ENCODE data around the gene DHRS7.

DHRS7 gene

DNA sequence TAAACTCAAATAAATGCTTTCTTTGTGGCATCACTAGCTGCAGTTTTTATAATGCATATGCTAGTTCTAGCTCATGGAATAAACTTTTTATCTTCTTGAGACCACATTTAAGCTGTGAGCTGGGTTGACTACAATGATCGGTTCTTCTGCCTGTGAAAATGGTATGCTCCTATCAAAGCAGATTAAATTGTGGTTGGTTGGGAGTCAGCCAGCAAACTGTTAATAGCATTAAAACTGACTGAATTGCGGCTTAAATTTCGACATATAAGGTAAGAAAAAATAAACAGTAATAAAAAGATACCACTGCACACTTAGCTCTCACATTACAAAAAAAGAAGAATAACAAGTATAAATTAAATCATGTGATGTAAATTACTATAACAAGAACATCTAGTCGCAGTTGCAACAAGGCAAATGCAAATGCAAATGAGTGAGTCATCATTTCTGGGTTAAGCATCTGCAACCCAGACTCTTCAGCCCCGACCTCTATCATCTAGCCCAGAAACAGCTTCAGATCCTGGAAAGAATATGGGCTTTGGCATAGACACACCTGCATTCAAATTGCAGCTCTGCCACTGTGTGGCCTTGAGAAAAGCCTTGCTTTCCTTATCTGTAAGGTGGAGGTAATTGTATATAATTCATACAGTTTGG, 19.8 kb upstream of the DHRS7 start:
- no peak for DNase-seq (ENCODE audit: low read depth)

DNA sequence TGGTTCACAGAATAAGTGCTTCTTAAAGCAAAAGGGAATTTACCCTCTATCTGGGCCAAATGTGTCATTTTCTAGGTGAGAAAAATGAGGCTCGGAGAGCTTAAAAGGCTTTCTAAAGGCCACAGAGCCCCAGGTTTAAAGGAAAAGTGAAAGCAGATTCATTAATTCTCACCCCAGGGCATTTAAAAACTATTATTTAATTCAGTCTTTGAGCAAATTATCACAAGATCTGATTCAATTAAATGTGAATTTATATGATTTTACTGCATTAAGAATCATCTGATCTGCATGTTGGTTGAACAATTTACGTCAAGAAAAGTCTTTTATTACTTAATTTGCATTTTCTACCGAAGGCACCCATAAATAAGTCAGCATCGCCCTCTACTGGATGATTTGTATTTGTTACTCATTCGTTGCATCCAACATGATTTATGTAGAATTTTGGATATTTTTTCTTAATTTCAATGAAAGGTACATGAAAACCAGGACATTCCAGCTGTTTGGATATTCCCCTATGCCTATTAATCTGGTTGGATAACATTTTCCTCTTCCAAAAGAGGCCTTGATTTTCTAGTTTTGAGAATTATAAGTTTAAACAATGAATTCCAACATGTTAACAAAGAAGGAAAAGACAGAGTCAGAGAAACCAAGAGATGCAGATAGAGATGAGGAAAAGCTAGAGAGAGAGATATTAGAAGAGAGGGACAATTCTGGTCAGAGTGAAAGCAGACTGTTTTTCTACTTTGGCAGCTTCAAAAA, 19.1 kb upstream of the DHRS7 start:
- peak; percentile 9 for DNase-seq (ENCODE audit: low read depth)

DNA sequence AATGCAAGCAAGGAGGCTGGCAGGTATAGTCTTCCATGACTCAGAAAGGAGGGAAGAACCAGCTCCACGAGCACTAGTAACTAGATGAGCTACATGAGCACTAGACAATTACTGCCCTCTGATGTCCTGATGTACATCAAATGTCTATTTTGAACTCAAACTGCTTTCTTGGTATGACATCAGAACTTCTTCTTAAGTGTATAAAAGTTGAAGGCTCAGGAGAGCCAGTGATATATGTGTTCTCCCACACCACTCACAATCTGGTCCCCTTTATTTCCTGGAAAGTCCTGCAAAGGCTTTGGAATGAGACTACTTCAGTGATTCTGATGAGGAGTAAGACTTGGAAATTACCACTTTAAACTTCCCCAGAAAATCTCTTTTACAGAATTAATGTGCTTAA, 18.5 kb upstream of the DHRS7 start:
- DNase-seq (ENCODE audit: low read depth), result no peak

DNA sequence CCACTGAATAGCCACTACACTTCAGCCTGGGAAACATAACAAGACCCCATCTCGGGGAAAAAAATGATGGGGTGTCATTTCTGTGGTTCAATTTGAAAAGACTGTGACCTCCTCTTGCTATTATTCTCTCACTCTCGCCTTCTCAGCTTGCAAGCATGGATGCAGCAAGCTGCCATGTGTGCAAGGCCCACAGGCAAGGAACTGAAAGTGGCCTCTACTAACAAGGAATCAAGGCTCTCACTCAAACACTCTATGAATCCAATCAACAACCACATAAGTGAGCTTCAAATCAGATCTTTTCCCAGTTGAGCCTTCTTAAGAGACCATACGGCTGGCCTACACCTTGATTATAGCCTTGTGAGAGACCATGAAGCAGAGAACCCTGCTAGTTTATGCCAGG, 17.9 kb upstream of the DHRS7 start:
- no peak for DNase-seq (ENCODE audit: low read depth)

DNA sequence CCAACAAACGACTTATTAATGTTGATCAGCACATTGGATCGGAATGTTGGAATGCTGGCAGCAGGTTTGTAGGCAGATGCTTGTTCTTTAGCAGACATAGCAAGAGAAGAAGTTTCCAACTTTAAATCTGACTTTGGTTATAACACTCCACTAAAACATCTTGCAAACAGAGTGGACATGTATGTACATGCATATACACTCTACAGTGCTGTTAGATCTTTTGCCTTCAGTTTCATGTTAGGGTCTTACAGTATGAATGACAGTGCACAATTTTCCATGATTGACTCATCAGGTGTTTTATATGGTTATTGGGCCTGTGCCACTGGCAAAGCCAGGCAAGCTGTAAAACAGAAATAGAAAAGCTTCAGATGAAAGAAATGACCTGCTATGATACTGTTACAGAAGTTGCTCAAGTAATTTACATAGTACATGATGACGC, 14.3 kb upstream of the DHRS7 start:
- no peak for DNase-seq (ENCODE audit: low read depth)

DNA sequence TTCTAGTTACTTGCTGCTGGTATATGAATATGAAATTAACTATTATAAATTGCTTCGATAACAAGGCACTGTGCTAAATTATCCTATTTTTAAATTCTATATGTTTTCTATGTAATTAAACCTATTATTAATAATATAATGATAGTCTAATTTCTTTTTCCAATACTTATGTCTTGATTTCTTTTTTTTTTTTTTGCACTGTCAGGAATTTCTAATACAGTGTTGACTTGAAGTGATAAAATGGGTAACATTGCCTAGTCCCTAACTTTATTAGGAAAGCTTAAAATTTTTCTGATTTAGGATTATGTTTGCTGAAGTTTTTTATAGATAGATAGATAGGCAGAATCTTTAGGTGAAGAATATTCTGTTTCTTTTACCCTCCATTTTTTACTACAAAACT, 13.6 kb upstream of the DHRS7 start:
- no peak for DNase-seq (ENCODE audit: low read depth)

DNA sequence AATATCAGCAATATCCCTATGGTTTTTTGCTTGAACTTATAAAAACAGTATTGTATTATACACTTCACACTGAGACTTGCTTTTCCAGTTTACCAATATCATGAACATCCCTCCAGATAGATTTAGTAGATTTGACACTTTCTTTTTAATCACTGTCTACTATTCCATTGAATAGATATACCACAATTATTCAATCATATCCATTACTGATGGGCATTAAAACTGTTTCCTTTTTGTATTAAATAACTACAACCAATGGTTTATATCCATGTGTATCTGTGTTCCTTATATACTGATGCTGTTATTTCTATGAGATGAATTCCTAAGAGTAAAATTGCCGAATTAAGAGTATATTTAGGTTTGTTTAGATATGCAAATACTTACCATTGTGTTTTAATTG, 13.0 kb upstream of the DHRS7 start:
- DNase-seq (ENCODE audit: low read depth), result no peak

DNA sequence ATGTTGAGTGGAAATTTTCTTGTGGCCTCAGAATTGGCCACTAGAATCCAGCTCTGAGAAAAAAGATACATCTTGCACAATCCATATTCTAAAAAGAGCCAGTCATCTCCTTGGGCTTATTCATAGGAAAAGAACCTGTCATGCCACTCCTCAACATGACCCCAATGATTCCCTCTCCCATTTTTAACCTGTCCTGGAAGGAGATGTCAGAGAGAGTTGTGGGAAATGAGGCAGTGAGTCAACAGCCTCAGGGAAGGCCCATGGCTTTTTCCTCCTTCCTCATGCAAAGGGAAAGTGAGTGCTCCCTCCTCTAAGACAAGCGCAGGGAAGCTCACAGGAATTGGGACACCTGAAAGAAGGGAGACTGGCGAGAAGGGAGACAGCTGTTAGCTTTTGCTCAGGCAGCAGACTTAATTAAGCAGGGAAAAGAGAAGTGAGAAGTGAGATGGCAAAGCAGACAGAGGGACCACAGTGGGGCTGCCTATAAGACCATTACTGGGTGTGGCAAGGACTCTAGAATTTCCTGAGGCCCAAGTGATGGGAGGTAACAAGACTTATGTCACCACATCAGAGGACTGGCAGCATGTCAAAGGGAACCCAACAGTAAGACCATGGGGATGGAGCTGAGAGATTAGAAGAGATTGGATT, 10.2 kb upstream of the DHRS7 start:
- DNase-seq (ENCODE audit: low read depth), result no peak

DNA sequence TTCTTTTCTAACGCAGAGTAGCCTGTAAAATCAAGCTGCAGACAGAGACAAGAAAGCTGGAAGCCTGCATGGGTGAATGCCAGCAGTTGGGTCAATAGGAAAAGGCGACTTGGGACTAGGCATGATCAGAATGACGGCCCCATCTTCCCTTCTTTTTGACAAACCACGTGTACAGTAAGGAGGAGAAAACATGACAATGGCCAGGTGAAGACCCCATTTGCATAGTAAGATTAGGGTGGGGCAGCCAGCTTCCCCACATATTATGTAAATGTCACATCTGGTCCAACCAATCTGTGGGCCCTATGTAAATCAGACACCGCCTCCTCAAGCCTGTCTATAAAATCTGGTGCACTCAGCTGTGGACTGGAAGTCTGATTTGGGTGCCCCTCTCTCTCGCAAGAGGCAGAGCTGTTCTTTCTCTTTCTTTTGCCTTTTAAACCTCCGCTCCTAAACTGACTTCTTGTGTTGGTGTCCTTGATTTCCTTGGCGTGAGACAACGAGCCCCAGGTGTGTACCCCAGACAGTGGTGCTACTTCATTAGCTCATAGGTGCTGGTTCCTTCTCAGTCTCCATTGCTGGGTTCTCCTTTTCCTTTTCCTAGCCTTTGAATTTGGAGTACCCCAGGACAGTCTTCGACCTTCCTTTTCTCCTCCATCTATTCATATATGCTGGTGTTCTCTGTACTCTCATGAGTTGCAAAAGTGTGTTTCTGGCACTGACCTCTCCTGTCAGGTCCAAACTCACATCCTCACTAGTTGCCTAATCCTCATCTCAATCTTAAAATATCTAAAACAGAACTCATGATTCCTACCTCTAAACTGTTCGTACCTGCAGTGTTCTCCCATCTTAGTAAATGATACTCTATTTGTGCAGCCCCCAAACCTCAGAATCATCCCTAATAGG, 9.4 kb upstream of the DHRS7 start:
- no peak for DNase-seq (ENCODE audit: low read depth)

DNA sequence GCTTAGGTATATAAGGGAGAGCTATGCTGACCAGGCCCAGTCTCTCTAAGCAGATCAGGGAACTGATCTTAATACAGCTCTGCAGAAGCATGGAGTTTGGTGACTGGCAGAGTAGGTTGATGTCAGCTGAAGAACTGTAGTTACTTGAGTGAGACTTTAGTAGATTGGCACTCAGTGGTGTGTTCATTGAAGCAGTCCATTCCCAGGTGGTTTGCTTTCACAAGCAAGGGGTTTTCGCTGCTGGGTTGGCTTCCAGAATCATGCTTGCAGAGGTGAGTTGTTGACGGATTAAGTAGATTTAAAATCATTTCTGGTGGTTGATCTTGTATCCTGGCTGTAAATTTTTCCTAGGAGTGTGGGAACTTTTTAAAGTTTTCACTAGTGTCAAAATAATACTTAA, 6.5 kb upstream of the DHRS7 start:
- DNase-seq (ENCODE audit: low read depth), result no peak

DNA sequence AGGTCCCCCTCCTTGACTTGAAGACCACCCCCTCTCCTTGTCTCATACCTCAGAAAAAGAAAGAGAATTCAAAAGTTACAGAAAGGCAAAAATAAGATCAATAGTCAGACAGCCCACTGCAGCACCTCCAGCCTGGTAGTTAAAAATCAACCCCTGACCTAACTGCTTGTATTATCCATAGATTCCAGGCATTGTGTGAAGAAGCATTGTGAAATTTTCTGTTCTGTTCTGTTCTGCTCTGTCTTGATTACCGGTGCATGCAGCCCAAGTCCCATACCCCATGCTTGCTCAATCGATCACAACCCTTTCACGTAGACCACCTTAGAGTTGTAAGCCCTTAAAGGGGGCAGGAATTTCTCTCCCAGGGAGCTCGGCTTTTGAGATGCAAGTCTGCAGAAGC, 5.8 kb upstream of the DHRS7 start:
- DNase-seq (ENCODE audit: low read depth), result no peak

DNA sequence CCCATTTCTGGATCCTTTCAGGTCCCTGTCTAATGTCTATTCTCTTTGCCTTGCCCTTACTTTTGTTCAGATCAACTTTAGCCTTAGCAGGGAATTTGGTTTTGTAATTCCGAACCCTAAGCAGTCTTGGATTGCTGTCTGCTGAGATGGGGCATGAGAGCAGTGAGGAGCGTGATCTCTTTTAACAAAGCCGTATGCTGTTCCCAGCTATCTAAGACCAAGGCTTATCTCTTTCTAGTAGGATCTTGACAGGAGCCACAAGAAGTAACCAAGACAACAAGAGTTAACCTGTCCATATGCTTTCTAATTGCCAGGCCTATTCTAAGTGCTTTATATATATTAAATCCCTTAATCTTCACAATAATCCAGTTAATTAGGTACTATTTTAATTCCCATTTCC, 4.5 kb upstream of the DHRS7 start:
- no peak for DNase-seq (ENCODE audit: low read depth)

DNA sequence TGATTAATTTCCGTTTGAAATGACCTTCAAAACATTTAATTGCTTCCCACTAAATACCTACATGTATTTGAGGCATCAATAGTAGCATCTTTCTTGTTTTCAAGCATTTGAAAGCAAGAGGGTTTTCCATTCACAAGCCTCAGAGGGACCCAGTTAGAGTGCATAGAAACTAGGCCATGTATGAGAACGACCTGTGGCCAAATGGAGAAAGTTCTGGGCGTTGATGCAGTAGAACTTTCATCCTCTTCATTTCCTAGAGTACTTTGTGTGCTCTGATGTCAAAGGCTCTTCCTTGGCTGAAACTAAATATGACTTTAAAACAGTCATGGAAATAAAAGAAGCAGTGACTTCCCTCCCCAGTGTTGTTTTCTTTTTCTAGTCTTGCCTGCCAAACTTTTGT, 944 bp upstream of the DHRS7 start:
- DNase-seq (ENCODE audit: low read depth), result no peak

DNA sequence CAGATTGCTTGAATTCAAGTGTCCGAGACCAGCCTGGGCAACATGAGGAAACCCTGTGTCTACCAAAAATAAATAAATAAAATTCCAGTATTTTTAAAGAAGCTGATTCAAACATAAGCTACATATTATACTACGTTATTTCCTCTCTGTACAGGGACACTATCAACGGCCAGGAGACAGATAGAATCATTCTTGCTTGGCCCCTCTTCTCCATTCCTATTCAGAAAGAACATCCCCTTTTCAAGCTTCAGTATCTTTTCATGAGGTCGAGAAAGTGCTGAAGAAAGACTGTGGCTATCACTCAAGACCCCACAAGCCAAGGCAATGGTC, 314 bp upstream of the DHRS7 start:
- no peak for DNase-seq (ENCODE audit: low read depth)

DNA sequence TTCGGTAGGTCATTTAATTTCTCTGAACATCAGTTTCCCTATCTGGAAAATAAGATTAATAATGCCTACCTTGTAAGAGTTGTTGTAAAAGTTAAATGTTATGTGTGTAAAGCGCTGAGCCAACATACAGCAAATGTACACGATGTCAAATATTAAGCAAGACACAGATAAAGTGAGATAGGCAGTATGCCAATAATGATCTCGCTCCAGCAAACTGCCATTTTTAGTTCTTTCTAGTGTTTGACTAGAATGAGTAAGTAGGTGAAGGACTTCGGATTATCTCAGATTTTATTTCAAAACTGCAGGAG, 840 bp downstream of the DHRS7 start:
- no peak for DNase-seq (ENCODE audit: low read depth)

DNA sequence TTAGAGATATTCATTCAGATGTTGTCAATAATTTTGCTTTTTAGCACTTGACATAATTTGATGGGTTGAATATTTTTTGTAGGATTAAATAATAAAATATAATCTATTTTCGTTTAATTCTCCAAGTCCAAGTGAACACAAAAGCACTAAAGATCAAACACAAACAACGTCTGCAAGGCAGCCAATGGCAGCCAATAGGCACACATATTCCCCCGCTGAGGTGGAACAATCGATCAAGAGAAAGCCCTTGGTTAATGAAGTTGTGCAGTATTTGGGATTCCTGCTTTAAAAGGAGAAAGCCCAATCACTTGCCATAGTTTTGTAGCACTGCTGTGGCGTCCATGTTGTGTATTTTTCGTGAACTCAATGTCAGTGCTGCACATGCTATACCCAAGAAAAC, 1.5 kb downstream of the DHRS7 start:
- DNase-seq (ENCODE audit: low read depth), result no peak

DNA sequence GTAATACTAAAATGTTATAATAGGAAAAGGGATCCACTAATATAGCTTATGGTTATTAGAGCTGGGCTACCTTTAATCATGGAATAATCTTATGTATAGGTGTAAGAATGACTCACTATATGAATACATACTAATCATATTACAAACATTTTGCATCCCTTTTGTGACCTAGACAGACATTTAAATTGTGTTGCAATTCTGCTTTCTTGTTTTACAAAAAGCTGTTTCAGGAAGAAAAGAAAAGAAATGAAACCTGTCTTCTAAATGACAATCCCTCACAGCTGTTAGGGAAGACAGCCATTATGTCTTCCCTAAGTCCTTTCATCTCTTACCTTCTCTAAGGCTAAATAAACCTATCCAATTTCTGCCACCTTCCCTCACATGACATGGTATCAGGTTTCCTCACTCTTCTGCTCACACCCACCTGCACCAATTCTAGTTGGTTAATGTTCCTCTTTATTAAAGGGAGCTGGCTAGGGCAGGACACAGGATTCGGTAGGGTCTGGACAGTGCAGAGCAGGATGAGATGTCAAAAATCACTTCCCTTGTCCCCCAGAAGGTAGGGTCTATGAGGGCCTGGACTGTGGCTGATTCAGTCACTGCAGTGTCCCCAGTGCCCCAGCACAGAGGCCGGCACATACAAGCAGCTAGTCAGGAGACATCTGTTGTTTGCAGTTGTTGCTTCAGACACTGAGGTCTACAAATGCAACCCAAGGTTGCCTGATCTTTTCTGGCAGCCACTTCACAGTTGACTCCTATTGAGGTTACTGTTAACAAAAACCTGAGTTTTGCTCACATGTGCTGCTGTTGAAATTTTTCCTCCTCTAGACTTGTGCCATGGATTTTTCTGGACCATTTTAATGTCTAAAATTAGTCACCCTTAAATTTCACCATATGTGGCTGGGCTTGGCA, 3.7 kb downstream of the DHRS7 start:
- DNase-seq (ENCODE audit: low read depth), result no peak

DNA sequence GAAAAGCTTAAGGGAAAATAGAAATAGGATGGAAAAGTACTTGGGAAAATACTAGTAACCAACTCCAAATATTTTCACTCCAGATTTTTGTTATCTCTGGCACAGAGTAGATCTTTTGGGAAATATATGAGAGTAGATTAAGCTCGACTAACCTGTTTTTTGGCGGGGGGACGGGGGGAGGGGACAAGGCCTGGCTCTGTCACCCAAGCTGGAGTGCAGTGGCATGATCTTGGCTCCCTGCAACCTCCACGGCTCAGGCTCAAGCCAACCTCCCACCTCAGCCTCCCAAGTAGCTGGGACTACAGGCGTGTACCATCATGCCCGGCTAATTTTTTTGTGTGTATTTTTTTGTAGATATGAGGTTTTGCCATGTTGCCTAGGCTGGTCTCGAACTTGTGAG, 4.8 kb downstream of the DHRS7 start:
- no peak for DNase-seq (ENCODE audit: low read depth)

DNA sequence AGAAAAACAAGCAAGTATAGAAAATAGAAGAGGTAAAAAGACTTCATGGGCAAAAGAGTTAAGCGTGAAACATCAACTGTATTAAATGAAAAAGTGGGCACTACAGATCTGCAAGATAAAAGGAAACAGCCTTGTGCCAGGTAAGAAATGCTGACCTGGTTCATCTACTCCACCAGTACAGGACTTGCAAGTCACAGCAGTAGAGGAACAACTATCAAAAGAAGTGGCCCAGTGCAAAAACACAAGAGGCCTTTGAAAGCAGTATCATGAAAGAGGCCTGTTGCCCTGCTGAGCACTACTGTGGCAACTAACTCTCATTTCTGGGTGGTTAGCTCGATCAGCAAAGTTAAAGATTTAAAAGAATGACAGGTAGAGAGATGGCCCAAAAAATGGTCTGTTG, 10.5 kb downstream of the DHRS7 start:
- no peak for DNase-seq (ENCODE audit: low read depth)

DNA sequence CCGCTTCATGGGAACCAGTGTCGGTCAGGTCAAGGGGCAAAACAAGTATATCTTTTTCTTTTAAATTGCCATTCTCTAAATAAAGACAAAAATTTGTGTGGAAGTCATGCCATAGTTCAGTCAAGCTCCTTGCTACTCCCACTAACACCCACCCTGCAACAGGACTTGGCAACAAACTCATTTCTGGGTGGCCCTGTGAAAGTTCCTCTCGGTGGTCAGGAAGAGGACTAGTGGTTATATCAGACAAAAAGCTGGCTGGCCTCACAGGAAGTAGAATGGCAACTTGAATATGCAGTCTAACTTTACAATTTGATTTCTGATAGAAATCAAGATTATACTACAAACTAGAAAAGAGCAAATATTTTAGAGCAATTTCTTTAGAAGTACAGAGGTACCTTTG, 11.2 kb downstream of the DHRS7 start:
- DNase-seq (ENCODE audit: low read depth), result no peak

DNA sequence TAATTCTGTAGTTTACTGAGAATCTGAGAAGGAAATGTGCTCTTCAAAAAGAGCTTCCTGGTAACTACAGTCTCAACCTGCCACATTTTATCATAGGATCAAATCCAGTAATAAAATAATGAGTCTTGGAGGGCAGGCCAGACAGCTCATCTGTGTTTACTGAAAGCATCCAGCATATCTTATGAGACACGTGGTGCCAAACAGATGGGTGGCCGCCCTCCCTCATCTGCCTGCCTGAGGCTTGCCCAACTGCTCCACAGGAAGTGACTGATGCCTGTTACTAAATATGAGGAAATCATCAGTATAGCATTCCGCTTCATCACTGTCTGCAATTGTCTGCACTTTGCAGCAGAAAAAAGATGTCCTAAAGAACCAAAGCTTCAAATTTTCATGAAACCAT, 13.5 kb downstream of the DHRS7 start:
- DNase-seq (ENCODE audit: low read depth), result peak; percentile 47

DNA sequence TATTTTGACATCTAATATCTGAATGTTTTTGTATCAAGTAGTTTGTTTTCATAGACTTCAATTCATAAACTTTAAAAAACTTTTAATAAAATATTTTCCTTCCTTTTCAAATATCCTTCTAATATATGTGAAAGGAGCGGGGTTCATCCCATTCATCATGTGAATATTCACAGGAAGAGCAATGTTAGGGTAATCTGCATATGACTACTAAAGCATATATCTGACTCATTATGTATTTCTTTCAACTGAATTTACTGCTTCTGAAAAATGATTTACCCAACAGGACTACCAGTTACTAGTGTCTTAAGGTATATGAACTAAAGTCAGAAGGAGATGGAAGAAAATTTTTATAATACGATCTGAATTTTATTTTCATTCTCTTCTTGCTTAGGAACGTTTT, 30.5 kb downstream of the DHRS7 start:
- DNase-seq (ENCODE audit: low read depth), result no peak
